Activated T-helper 2 cell treated with anti-CD3 and anti-CD28 coated beads, Interferon-gamma antibody, Interleukin-2, Interleukin-4, amounts not matched to agents 10 μg/mL and 5 μg/mL and 100 μg/mL, durations not matched to agents 14 hours and 24 hours and 36 hours (primary cell): ENCODE measurements around the gene PDE4D. TPM values are rescaled to one million over a fixed set of nuclear protein-coding genes. Genes with fewer than 3 reads are reported as not detected.

Experiments used
- DNase-seq: peaks from one replicate; pipeline ENCODE4 v3.0.0; 2021; ENCODE audit warnings: low spot score
- H3K27ac Mint-ChIP-seq: one replicate; pipeline ENCODE4 v1.8.0; 2021; ENCODE audit warnings: mixed read lengths
- H3K27me3 Mint-ChIP-seq: one replicate; pipeline ENCODE4 v1.8.0; 2021; ENCODE audit warnings: low read depth, mixed read lengths
- H3K36me3 Mint-ChIP-seq: one replicate; pipeline ENCODE4 v1.8.0; 2021; ENCODE audit warnings: low read depth, mixed read lengths
- H3K4me1 Mint-ChIP-seq: one replicate; pipeline ENCODE4 v1.8.0; 2021; ENCODE audit warnings: low read depth, mixed read lengths
- H3K4me3 Mint-ChIP-seq: one replicate; pipeline ENCODE4 v1.8.0; 2021; ENCODE audit warnings: low read depth, mild to moderate bottlenecking, moderate library complexity, mixed read lengths
- H3K9me3 Mint-ChIP-seq: one replicate; pipeline ENCODE4 v1.8.0; 2021; ENCODE audit warnings: mixed read lengths
- intact Hi-C: fragments of 100-400 bp; cut with micrococcal nuclease; formaldehyde crosslinking; loops from one replicate; pipeline ENCODE4 v1.15.1; 2023
- total RNA-seq: library from RNA; stranded (reverse); gene quantifications from 2 replicates; pipeline ENCODE4 v1.2.3, GENCODE V29; 2022

PDE4D gene
- total RNA-seq, 1 donor from 2014 or later = 102 TPM

GRCh38 chr5:59091965-59092364 is 801.6 kb downstream of the PDE4D start:
- no peak for DNase-seq
- Mint-ChIP-seq H3K27me3 (peaks cover 11% of the 10 kb centered on the region), H3K4me1 (peaks cover 55% of the 10 kb centered on the region), H3K9me3 (peaks cover 4% of the 10 kb centered on the region), H3K27ac (no peak overlapping the region), H3K36me3 (no peaks in the 10 kb centered on the region), H3K4me3 (no peak overlapping the region)
- intact Hi-C loops = no loop called here

GRCh38 chr5:59090323-59090722 is 803.2 kb downstream of the PDE4D start:
- Mint-ChIP-seq H3K27ac (no peak overlapping the region), H3K4me3 (no peak overlapping the region), H3K4me1 (peaks cover 46% of the 10 kb centered on the region), H3K36me3 (no peaks in the 10 kb centered on the region), H3K27me3 (peaks cover 22% of the 10 kb centered on the region), H3K9me3 (peaks cover 4% of the 10 kb centered on the region)
- DNase-seq = no peak
- intact Hi-C loops = no loop called here

- Mint-ChIP-seq H3K36me3 (no peaks in the 10 kb centered on the region), H3K27ac (no peak overlapping the region), H3K4me3 (no peak overlapping the region), H3K9me3 (peaks cover 4% of the 10 kb centered on the region), H3K4me1 (peaks cover 42% of the 10 kb centered on the region), H3K27me3 (peaks cover 24% of the 10 kb centered on the region)
- intact Hi-C loops = no loop called here
- no peak for DNase-seq
Measured at GRCh38 chr5:59089767-59090166, 803.8 kb downstream of the PDE4D start.

GRCh38 chr5:59088546-59088945 is 805.0 kb downstream of the PDE4D start:
- Mint-ChIP-seq H3K36me3 (no peaks in the 10 kb centered on the region), H3K27me3 (peaks cover 26% of the 10 kb centered on the region), H3K4me3 (no peak overlapping the region), H3K4me1 (peaks cover 33% of the 10 kb centered on the region), H3K9me3 (no peaks in the 10 kb centered on the region), H3K27ac (no peak overlapping the region)
- intact Hi-C loops = no loop called here
- DNase-seq = no peak

GRCh38 chr5:59086024-59086423 is 807.5 kb downstream of the PDE4D start:
- no peak for DNase-seq
- no peak overlapping the region for H3K27ac Mint-ChIP-seq
- intact Hi-C loops = no loop called here
- H3K36me3 Mint-ChIP-seq = no peaks in the 10 kb centered on the region
- H3K9me3 Mint-ChIP-seq = no peaks in the 10 kb centered on the region
- peaks cover 29% of the 10 kb centered on the region for H3K27me3 Mint-ChIP-seq
- no peak overlapping the region for H3K4me3 Mint-ChIP-seq
- H3K4me1 Mint-ChIP-seq = peaks cover 12% of the 10 kb centered on the region

- intact Hi-C loops = no loop called here
- H3K36me3 Mint-ChIP-seq = no peaks in the 10 kb centered on the region
- no peak overlapping the region for H3K27ac Mint-ChIP-seq
- no peak for DNase-seq
- H3K9me3 Mint-ChIP-seq = no peaks in the 10 kb centered on the region
- peaks cover 27% of the 10 kb centered on the region for H3K27me3 Mint-ChIP-seq
- peaks cover 10% of the 10 kb centered on the region for H3K4me1 Mint-ChIP-seq
- no peak overlapping the region for H3K4me3 Mint-ChIP-seq
Measured at GRCh38 chr5:59081693-59082092, 811.8 kb downstream of the PDE4D start.

GRCh38 chr5:59079622-59080620 is 813.6 kb downstream of the PDE4D start:
- intact Hi-C loops = no loop called here
- no peak overlapping the region for H3K4me3 Mint-ChIP-seq

GRCh38 chr5:59071755-59072549 is 821.6 kb downstream of the PDE4D start:
- DNase-seq = no peak
- intact Hi-C loops = no loop called here
- H3K36me3 Mint-ChIP-seq = peaks cover 3% of the 10 kb centered on the region

More at GRCh38 chr5:59079622-59080620, 813.6 kb downstream of the PDE4D start:
- Mint-ChIP-seq H3K36me3 (no peaks in the 10 kb centered on the region), H3K4me1 (peaks cover 4% of the 10 kb centered on the region), H3K27me3 (peaks cover 16% of the 10 kb centered on the region), H3K9me3 (no peaks in the 10 kb centered on the region), H3K27ac (no peak overlapping the region)
- no peak for DNase-seq

GRCh38 chr5:59069438-59070079 is 824.0 kb downstream of the PDE4D start:
- DNase-seq = no peak
- Mint-ChIP-seq H3K4me3 (no peak overlapping the region), H3K27me3 (peaks cover 6% of the 10 kb centered on the region), H3K36me3 (peaks cover 3% of the 10 kb centered on the region), H3K9me3 (peaks cover 8% of the 10 kb centered on the region), H3K27ac (no peak overlapping the region), H3K4me1 (peaks cover 15% of the 10 kb centered on the region)
- intact Hi-C loops = no loop called here

More at GRCh38 chr5:59071755-59072549, 821.6 kb downstream of the PDE4D start:
- Mint-ChIP-seq H3K9me3 (peaks cover 3% of the 10 kb centered on the region), H3K4me3 (no peak overlapping the region), H3K4me1 (peaks cover 10% of the 10 kb centered on the region), H3K27me3 (peaks cover 8% of the 10 kb centered on the region), H3K27ac (no peak overlapping the region)

- Mint-ChIP-seq H3K9me3 (peaks cover 8% of the 10 kb centered on the region), H3K27me3 (peaks cover 6% of the 10 kb centered on the region), H3K4me1 (peaks cover 14% of the 10 kb centered on the region), H3K4me3 (no peak overlapping the region), H3K36me3 (peaks cover 3% of the 10 kb centered on the region), H3K27ac (no peak overlapping the region)
- no peak for DNase-seq
- intact Hi-C loops = no loop called here
Measured at GRCh38 chr5:59067956-59068656, 825.4 kb downstream of the PDE4D start.

- peaks cover 5% of the 10 kb centered on the region for H3K9me3 Mint-ChIP-seq
- no peak for DNase-seq
- H3K4me1 Mint-ChIP-seq = peaks cover 8% of the 10 kb centered on the region
- intact Hi-C loops = no loop called here
- no peak overlapping the region for H3K27ac Mint-ChIP-seq
- H3K4me3 Mint-ChIP-seq = no peak overlapping the region
- no peaks in the 10 kb centered on the region for H3K36me3 Mint-ChIP-seq
- peaks cover 2% of the 10 kb centered on the region for H3K27me3 Mint-ChIP-seq
Measured at GRCh38 chr5:59066367-59067163, 827.0 kb downstream of the PDE4D start.
